ENCODE results near the gene RNF17.

Gene RNF17

GRCh38 chr13:24863748-24864540 lies 100.0 kb downstream of the RNF17 start:
- no peak for DNase-seq

- no peak for DNase-seq
Measured at GRCh38 chr13:24864579-24864978, 100.6 kb downstream of the RNF17 start.

GRCh38 chr13:24865163-24865953 lies 101.4 kb downstream of the RNF17 start:
- DNase-seq: peak; percentile 3

GRCh38 chr13:24866488-24866887 lies 102.5 kb downstream of the RNF17 start:
- no peak for DNase-seq

- DNase-seq: no peak
Measured at GRCh38 chr13:24868874-24869273, 104.9 kb downstream of the RNF17 start.

- DNase-seq: no peak
Measured at GRCh38 chr13:24870380-24870760, 106.4 kb downstream of the RNF17 start.

GRCh38 chr13:24875566-24875965 lies 111.6 kb downstream of the RNF17 start:
- DNase-seq: no peak

GRCh38 chr13:24877531-24877930 lies 113.6 kb downstream of the RNF17 start:
- no peak for DNase-seq

GRCh38 chr13:24878340-24878739 lies 114.4 kb downstream of the RNF17 start:
- no peak for DNase-seq

- DNase-seq: no peak
Measured at GRCh38 chr13:24882665-24883064, 118.7 kb downstream of the RNF17 start.

GRCh38 chr13:24887759-24888158 lies 123.8 kb downstream of the RNF17 start:
- no peak for DNase-seq

- no peak for DNase-seq
Measured at GRCh38 chr13:24888291-24888931, 124.4 kb downstream of the RNF17 start.

GRCh38 chr13:24890256-24890655 lies 126.3 kb downstream of the RNF17 start:
- no peak for DNase-seq

GRCh38 chr13:24891476-24892108 lies 127.6 kb downstream of the RNF17 start:
- no peak for DNase-seq

GRCh38 chr13:24892829-24893228 lies 128.9 kb downstream of the RNF17 start:
- no peak for DNase-seq

GRCh38 chr13:24893863-24894262 lies 129.9 kb downstream of the RNF17 start:
- DNase-seq: no peak

GRCh38 chr13:24894277-24894971 lies 130.5 kb downstream of the RNF17 start:
- DNase-seq: no peak

GRCh38 chr13:24894972-24895300 lies 131.0 kb downstream of the RNF17 start:
- no peak for DNase-seq

GRCh38 chr13:24896061-24896460 lies 132.1 kb downstream of the RNF17 start:
- DNase-seq: no peak

GRCh38 chr13:24897293-24897692 lies 133.3 kb downstream of the RNF17 start:
- DNase-seq: no peak

- no peak for DNase-seq
Measured at GRCh38 chr13:24899601-24900000, 135.6 kb downstream of the RNF17 start.

- no peak for DNase-seq
Measured at GRCh38 chr13:24900507-24900906, 136.5 kb downstream of the RNF17 start.

- DNase-seq: no peak
Measured at GRCh38 chr13:24905242-24905641, 141.3 kb downstream of the RNF17 start.
